ENCODE measurements around the gene LCE7A.

Gene LCE7A, protein sequence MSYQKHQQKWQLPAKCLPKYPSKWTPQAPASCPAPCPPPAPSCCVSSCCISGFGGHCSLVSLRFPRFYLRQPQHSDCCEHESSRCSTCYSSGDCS

DNA sequence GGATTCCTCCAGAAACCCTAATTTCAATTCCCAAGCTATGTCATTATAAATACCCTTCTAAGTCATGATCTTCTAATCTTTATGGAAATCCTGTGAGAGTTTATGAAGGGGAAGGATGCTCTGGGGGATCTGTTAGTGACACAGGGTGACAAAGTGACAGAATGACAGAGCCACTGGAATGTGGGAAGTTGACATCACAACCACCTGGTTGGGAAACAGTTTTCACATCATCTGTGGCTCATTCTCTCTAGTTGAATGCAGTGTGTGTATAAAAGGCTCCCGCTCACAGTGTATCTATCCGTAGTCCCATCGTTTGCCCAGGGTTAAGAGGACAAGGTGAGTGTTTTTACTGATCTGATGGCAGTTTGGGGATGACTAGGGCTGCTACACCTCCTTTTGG lies at the start of gene LCE7A:
Gene LCE7A (plus strand): TSS at position 301 of the 400 bp plus-strand sequence. CDS start 702 bp downstream, outside the sequence.
- no peak for DNase-seq

DNA sequence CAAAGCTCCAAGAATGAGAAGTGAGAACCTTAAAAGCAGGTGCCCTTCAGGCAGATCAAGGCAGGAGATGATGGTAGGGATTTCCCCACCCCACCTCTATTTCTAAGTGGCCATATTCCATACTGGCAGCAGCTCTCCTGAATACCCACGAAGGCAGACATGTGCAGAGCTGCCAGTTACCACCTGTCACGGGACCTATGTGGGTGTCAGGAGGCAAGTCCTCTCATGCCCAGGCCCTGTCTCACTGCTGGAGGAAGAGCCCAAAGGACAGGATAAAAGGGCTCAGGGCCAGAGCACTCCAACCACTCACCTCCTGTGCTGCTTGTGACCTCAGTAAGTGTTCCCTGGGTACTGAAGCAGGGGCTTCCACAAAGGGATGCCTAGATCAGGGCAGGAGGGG lies 48.7 kb upstream of the LCE7A start:
- no peak for DNase-seq

DNA sequence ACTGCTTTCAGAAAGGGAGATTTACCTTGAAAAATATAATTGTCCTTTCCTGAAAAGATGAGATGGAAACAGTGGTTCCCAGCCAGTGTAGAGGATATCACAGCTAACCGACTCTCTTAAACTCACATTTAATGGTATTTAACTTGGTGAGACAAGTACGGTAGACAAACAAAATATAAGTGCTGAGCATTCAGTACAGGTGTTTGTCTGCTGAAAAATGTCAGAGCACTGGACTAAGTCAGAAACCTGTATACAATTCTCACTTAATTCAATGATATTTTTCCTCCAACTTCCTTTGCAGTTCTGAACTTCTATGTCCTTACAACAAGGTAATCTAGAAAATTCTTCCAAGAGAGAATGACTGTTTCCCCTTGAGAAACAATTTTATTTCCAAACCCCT lies 48.1 kb upstream of the LCE7A start, which contains the start of gene LCE1B:
Gene LCE1B (plus strand): TSS at position 301 of the 400 bp plus-strand sequence. CDS start 476 bp downstream, outside the sequence.
- DNase-seq: no peak

DNA sequence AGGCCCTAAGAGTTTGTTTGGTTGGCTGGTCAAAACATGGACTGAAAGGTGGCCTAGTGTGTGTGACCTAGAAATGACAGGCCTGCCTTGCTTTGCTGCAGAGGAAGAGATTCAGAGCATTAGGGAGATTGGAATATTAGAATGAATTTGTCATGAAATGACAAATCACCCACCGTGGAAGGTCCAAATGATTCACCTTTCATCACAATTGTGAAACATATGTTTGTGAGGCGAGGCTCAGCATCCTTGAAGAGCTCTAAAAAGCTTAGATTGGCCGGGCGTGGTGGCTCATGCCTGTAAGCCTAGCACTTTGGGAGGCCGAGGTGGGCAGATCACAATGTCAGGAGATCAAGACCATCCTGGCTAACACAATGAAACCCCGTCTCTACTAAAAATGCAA lies 42.5 kb upstream of the LCE7A start:
- DNase-seq: no peak

DNA sequence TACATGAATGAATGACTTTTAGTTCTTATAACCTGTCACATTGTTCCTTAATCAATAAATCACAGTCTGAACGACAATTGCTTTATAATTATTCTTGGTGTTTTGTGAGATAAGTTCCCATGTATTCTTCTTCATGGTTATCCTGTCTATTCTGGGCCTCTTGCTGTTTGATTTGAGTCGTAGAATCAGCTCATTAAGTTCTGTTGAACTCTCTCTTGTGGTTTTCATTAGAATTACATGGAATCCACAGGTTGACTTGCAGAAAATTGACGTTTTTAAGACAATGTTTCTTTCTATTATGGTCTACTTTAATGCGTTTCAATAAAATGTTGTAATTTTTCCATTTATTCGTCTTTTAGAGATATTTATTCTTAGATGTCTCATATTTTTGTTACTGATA lies 36.5 kb upstream of the LCE7A start:
- DNase-seq: no peak

DNA sequence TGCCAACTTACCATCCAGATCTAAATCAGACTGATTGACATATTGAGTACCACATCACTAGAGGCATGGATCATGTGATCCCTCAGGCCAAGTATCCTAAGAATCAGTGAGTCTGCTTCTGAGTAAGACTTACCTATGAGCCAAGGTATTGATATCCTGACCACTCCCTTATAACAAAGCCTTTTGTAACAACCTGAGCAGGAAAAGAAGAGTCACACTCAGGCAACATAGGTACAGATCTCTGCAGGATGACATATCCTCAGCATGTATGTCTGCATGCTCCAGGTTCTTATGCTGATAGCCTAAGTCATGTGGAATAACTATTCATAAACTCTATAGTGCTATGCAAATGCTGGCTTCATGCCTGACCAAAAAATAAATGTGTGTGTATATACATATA lies 34.8 kb upstream of the LCE7A start:
- DNase-seq: no peak

DNA sequence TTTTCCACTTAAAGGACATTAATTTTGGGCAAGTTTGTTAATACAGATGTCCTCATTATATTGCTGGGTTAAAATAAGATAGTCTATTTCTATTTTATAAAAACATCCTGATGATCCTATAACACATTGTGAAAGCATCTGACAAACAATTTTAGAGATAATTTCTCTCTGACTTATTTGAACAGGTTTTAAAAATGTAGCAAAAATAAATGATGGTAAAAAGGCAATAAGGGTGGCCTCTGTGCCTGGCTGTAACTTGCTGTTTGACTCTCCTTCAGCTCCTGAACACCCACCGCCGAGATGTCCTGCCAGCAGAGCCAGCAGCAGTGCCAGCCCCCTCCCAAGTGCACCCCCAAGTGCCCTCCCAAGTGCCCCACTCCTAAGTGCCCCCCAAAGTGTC lies 32.6 kb upstream of the LCE7A start, which contains the start of gene LCE1A:
Gene LCE1A (plus strand): TSS at position 301 of the 400 bp plus-strand sequence. CDS start 0 bp downstream, at position 301.
- DNase-seq: no peak

DNA sequence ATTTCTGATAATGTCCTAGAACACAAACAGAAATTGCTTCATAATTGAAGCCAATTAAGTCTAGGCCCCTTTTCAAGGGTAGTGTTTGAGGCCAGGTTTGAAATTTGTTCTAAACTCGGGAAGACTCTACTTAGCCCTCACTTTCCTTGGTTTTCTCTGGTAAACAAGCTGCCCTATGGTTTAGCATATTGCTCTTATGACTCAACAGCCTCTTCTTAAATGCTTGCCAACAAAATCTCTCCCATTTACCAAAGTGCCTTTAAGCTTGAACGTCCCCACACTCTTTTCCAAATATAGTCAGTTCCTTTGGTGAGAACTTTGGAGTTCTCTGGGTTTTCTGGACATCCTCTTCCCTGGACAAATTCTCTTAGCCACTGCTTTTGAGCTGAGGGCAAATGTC lies 22.9 kb upstream of the LCE7A start:
- no peak for DNase-seq

DNA sequence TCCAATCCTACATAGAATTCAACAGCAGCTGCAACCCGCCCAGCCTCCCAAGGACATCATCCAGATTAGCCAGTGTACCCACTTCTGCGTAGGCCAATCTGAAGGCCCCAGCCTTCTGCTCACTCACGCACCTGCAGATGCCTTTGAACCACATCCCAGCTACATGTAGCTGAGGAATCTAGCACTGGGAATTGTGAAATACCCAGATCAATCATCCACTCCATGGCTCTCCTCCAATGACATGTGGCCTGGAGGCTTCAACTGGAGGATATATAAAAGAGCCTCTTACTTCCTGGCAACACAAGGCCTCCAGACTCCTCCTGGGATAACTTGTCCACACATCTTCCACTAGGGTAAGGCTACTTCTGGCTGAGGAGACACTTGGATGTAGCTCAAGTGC lies 17.2 kb upstream of the LCE7A start, which contains the start of gene LCE6A:
Gene LCE6A (plus strand): TSS at position 301 of the 400 bp plus-strand sequence. CDS start 665 bp downstream, outside the sequence.
- DNase-seq: no peak

DNA sequence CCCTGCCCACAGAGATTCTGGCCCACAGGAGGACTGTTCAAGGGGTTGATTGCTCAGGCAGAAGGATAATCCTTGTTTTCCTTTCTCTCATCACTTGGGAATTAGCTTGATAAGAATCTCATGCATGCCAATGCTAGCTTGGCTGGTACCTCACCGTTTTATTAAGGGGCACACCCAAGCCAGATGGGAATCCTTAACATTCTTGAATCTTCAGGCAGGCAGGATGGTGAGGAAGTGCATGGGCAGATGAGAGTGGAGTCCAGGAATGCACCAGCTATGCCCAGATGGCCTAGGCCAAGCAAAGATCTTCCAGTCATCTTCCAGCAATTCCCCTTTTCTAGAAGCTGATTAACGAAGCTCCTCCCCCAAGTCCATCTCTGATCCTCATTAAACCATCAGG lies 4.1 kb upstream of the LCE7A start:
- no peak for DNase-seq

DNA sequence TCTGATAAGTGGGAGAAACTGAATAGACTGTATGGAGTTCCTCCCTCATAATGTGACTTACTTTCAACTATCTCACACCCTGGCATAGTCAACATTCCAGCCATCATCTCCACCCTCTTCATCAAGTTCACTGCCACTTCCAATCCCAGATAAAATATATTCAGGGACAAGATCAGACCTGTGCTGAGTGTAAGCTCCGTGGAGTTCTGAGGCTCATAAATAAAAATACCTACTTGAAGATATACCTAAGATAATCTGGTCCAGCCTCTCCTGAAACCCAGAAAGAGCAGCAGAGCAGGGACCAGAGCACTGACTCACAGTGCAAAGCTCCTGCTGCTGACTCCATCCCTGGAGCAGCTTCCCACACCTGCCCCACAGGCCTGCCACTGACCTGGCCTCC lies 1.7 kb upstream of the LCE7A start:
- DNase-seq: no peak

DNA sequence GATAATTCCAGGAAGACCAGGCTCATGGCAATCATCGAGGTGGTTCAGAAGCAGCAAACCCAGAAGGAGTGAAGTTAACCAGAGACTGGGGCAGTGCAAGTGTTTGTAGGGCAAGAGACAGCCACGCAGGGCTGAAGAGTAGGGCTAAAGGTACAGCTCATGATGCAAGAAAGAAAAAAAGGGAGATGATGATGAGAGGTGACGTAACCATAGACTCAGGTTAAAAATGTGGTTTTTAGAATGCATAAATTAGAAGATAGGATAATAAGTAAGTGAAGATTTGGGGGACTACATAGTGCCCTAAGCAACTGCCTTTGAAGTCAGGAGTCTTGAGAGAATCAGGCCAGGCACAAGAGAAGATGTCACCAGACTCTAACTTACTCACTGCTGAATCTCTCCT lies 333 bp downstream of the LCE7A start:
- DNase-seq: no peak

DNA sequence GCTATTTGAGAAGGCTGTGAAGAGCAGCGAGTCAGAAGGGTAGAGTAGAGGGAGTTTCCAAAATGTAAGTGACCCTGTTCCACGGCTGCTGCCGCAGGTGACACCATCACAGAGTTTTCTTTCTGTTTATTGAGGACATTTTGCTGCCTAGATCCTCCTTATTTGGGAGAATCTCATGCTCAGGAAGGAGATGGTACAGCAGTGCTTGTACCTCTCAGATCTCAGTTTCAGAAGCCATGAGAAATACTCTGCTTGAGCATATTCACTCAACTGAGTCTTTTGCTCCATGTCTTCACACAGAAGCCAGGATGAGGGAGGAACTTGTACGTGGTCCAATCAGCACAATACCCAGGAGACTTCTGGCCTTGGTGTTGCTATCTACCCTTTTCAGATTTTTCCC lies 1.6 kb downstream of the LCE7A start:
- DNase-seq: no peak

DNA sequence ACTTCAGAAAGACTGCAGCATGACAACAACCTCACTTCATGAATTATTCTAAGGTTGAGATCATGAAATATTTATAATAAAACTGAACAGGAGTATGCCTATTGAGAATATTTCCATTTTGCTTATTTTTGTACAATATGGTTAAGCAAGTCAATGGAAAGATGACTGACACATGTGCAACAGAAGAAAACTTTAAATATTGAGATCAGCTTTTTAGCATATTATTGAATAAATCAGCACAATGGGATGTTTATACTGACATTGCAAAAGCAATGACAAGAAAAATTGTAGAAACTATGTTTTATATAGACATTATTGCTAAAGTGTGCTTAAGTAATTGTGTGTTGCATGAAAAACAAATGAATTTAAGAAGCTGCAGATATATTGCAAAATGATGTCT lies 4.6 kb downstream of the LCE7A start:
- no peak for DNase-seq

DNA sequence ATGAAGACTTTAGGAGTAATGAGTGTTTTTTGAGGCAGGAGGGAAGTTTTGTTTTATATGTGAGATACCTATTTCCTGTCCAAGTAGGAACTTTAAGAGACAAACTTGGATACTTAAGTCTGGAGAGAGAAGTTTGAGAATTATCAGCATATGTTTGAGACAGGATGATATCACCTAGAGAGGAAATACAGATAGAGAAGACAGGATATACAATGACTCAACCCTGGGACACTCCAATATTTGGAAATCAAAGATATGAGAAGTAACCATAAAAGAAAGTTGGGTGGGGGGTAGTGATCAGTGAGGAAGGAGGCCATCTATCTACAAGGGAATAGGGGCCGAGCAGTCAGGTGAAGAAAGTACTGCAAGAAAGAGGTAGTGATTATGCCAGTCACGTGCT lies 6.5 kb downstream of the LCE7A start:
- no peak for DNase-seq

DNA sequence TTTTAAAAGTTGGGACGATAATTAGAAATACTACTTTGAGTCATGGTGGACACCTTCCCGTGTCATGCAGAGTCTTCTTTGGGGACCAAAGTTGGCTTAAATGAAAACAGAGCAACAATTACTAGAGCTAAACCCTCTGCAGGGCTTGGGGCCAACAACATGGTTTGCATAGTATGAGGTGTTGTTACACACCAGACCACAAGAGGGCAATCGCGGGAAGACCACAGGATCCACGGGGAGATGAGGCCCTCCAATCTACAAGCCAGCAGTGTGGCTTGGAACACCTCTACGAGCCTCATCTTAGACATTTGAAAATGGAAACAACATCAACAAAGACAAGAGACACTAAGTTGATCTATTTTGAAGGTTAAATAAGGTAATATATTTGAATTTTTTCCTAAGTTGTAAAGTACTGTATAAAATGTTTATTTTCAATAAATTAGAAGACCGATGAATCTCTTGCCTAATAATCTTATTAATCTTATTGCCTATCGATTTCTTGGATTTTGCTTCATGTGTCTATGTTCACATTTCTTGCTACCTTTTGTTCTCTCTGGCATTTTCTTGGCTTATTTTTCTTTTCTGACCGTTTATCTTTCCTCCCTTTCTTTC lies 10.1 kb downstream of the LCE7A start:
- DNase-seq: peak; percentile 74

DNA sequence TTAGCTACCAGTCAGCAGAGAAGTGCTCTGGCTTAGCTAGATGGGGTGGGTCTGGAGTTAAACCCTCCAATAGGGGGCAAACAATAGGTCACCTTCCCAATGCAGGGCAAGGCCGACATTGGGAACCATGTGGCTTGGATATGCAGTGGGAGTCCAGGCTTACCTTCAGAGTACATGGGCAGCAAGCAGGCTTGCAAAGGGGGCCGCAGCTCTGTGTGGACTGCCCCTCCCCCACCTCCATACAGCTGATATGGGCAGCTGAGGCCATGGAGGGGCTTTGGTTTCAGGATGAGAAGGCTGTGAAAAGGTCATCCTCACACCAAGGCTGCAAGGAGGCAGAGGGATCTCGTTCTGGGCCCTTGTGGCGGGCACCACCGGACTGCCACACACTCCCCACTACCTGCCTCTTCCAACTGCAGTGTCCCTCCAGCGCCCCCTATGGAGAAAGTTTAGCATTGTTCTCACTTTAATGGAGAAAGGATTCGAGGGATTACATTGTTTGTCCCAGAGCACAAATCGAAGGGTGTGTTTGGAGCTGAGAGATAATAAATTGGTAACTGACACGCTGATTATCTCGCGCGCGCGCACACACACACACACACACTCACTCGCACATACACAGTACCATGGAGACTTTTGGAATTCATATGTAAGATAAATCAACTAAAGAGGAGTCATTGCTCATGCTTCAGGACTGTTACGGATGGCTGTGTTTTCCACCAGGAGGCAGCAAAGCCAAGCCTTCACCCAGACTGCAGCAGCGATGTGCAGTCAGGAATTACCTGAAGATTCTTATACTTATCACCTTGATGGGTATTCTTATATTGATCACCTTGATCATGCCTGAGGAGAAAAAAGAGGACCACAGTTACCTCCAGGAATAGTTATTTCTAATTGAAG lies 11.3 kb downstream of the LCE7A start:
- DNase-seq: peak; percentile 9

DNA sequence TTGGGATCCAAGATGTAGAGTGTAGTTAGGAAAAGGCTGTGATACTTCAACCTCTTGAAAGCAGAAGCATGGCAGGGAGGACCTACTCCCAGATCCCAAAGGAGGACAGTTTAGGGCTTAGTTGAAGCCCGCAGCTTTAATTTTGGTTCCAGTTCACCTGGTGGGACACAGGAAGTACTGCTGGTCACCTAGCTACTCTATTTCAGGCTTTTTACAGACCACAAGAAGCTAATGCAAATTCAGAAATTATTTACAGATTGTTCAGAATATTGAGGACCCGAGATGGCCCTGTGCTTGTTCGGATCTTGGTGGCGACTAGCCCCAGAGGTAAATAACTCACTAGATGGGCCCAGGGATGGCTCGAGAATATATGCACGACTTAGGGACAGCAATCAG lies 11.9 kb downstream of the LCE7A start:
- DNase-seq: no peak

DNA sequence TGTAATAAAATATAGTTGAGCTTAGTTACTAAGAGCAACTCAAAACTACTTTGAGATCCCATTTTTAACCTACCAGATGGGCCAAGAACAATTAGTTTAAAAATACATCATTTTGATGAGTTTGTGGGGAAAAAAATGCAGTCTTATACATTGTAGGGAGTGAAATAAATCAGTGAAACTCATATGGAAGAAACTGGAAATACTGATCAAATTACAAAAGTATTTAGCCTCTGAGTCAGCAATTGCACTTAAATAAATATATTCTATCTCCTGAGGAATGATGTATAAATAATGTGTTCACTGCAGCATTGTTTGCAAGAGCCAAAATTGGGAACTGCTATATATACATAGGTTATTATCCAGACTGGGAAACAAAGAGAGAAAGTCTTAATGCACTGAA lies 13.7 kb downstream of the LCE7A start:
- no peak for DNase-seq

DNA sequence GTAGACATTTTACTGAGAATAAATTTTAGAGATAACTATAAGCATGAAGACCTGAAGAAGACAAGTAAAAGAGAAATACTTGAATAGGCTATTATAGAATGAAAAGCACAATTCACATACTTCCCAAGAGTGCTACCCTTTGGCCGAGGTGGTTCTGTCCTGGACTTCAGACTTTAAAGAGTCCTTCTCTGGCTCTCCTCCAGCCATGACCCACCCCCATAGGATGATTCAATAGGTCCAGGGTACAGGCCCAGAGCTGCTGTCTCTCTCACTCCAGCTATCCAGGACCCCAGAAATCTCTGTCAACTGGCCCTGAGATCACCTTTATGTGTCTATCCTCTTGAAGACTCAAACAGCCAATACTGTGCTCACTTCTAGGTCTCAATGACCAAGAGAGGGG lies 17.0 kb downstream of the LCE7A start:
- DNase-seq: no peak

DNA sequence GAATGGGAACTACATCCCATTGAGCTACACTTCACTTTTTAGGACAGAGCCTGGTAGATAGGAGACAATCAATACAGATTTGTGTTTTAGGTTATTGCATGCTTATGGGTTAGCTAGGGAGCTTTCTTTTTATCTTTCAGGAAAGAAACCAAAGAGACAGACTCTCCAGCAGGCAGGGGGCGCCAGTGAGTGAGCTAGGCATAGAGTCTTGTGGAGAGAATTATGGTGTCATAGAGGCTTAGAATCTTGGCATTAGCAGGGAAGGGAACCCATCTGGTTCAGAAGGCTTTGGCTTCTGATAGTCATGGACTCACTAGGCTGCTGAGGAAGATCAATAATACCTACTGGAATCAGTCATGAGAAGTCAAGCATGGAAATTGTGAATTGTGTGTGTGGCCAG lies 18.2 kb downstream of the LCE7A start, which contains the start of gene SMCP:
Gene SMCP (plus strand): TSS at position 281 of the 400 bp plus-strand sequence. CDS start 6,101 bp downstream, outside the sequence.
- DNase-seq: peak; percentile 63

DNA sequence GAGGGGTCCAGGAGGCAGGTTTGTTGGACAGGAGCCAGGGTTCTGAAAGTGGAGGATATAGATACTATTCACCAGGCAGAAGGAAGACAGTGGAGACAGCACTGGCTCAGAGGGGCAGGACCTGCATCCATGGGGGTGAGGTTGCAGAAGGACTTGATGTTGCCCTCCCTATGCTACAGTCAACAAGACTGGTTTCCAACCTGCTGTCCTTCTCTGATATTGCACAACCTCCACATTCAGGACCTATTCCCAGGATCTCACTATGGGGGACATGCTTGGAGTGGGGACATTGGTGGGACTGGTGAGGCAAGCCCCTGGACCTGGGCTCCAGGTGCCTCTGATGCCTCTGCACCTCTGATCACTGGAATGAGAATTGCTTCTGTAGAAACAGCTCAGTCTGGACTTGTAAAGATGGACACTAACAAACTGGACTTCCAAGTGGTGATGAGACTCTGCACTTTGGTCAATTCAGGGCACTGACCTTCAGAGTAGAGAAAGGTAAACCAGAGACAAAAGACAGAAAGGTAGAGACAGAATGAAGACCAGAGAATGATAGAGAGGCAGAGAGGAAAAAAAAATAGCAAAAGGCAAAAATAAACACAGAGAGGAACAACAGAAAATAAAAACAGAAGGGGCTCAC lies 19.9 kb downstream of the LCE7A start:
- DNase-seq: no peak

DNA sequence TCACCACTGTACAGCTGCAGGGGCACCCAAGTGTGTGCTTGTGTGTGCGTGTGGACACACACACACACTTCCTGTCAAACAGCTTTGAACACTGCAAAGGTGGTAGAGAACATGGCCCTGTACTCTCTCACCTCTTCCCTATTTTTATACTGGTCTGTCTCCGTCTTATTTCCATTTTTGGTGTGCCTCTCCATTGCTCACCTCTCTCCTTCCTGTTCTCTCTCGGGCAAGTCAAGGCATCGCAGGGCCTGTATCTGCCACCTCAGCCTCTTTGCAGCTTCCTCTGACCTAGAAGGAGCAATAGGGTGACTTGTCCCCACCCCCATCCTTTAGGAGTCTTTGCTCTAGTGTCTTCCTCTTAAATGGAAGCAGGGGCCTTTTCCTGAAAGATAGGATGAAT lies 20.5 kb downstream of the LCE7A start:
- DNase-seq: no peak
